ENCODE measurements around the gene CADM2.

DNA sequence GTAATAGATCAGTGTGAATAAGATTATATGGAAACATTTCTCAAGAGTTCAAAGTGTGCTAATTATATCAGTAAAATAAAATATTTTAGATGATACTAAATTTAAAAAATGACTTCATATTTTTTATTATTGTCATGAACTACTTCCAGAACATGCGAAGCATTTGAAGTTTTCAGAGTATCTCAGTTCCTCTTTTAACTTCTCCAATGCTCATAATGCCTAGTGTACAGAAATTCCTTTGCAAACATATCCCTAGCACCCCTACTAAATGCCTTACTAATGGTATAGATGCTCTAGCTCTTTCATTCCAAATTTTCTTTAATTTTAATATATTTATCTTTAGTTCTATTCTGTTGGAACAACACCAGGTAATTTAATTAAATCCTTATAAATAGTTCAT, 580.4 kb downstream of the CADM2 start:
- TF ChIP-seq, protein P1, sequence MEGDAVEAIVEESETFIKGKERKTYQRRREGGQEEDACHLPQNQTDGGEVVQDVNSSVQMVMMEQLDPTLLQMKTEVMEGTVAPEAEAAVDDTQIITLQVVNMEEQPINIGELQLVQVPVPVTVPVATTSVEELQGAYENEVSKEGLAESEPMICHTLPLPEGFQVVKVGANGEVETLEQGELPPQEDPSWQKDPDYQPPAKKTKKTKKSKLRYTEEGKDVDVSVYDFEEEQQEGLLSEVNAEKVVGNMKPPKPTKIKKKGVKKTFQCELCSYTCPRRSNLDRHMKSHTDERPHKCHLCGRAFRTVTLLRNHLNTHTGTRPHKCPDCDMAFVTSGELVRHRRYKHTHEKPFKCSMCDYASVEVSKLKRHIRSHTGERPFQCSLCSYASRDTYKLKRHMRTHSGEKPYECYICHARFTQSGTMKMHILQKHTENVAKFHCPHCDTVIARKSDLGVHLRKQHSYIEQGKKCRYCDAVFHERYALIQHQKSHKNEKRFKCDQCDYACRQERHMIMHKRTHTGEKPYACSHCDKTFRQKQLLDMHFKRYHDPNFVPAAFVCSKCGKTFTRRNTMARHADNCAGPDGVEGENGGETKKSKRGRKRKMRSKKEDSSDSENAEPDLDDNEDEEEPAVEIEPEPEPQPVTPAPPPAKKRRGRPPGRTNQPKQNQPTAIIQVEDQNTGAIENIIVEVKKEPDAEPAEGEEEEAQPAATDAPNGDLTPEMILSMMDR (conservative IDR thresholded peaks at IDR 0.05; ENCODE audit: low read depth, low read length) = no peak
- no peak for TF ChIP-seq EZH2 (IDR thresholded peaks at IDR 0.05; ENCODE audit: low read length, unreplicated experiment)
